Fibroblast of peridontal ligament (primary cell): ENCODE measurements around the gene DPP8.
"Not testable (repeated sequence)": the region's sequence is repeated elsewhere in the genome, so short reads cannot be mapped to it uniquely, and the experiment has no call there.

Experiments used
- DNase-seq: peaks from one replicate; pipeline ENCODE4 v3.0.0-alpha.2; 2010; ENCODE audit errors: extremely low read depth

Gene DPP8

DNA sequence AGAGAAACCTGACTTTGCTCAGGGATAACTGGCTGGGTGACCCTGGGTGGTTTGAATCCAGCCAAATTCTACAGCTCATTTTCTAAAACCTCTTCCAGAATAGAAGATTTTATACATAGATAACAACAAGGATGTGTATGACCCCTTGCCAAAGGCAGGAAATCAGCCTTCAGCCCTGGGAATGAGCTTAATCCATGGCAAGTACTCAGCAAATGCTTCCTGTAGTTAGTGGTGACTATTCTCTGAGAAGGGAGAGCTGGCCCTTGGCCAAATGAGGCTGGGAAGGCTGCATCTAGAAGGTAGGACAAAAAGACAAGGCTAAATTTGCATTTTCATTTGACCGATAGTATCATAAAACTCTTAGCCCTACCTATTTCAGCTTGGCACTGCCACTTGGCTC is 8.1 kb upstream of the DPP8 start:
- no peak for DNase-seq

DNA sequence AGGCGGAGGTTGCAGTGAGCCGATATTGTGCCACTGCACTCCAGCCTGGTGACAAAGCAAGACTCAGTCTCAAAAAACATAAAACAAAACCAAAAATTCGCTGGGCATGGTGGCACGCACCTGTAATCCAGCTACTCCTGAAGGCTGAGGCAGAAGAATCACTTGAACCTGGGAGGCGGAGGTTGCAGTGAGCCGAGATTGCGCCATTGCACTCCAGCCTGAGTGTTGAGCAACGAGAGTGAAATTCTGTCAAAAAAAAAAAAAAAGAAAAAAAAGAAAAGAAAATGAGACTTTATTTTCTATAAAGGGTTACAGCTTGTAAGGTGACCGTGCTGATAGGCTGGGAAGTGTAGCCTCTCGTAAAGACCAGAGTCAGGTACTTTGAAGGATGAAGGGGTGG is 6.7 kb upstream of the DPP8 start:
- DNase-seq: no peak

DNA sequence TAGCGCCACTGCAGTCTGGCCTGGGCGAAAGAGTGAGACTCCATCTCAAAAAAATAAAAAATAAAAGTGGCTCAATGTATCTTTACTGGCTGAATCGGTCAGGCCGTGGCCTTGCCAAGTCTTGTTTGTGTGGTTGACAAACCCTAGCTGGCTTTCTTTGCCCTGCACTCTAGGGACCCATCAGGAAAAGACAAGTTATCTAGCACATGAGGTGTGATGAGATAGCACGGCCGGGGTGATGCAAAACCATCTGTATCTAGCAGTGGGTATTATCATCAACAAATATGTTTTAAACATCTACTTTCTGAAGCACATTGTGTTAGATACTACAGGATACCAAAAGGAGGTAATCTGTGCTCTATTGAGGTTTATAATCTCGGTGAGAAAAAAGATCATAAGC is 3.9 kb upstream of the DPP8 start:
- DNase-seq: no peak

DNA sequence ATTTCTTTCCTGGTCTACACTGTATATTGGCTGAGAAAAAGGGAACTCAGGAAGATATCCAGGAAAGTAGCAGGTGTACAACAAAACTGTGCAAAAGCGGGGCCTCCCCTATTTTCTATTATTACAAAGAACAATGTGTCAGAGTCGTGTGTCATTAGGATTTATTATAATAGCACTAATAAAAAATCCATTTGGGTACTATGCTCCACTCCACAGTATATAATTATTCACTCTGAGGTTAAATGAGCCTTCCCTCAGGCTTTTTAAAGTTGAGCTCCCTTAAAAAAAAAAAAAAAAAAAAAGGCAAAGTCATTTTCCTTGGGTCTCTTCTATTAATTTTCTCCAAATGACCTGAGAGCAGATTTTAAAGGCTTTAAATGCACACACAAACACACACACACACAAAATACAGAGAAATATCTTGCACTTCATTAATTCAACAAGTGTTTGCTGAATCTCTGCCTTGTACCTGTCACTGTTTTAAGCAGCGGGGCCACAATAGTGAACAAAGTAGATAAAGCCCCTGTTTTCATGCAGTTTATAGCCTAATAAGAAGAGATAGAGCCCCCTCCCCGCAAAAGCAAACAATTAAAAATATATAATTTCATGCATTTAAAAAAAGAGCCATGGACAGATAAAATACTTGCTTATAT is 1.3 kb upstream of the DPP8 start:
- no peak for DNase-seq

DNA sequence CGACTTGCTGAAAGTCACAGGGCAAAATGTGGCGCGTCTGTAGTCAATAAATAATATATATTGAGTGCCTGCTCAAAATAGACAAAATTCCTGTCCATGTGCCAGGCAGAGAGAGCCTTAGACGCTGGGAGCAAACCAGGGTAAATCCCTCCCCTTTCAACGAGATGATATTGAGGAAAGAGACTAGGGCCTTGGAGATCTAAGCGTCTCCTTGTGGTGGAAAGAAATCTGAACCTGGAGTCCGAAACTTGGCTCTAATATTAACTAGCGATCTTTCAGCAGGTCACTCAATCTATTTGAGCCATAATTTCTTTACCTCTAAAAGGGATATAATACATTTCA is 348 bp upstream of the DPP8 start:
- DNase-seq: no peak

DNA sequence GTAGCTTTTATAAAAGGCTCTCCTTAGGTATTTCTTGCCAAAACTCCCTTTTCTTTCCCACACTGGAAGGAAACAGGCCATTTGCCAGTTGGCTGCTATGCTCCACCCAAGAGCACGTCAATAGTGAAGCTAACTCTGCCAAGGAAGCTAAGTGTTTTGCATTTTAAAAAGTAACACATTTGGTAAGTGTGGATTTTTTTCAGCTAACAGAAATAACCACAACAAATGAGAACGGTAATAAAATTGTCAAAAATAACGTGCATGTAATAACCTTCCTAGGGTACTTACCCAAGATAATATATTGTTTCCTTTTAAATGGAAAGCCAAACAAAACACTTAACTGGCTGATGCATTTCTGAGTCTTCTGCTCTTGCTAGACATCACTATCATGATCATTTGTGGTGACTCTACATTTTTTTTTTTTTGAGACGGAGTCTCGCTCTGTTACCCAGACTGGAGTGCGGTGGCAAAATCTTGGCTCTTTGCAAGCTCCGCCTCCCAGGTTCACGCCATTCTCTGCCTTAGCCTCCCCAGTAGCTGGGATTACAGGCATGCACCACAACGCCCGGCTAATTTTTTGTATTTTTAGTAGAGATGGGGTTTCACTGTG is 4.6 kb downstream of the DPP8 start:
- peak; percentile 90 for DNase-seq

DNA sequence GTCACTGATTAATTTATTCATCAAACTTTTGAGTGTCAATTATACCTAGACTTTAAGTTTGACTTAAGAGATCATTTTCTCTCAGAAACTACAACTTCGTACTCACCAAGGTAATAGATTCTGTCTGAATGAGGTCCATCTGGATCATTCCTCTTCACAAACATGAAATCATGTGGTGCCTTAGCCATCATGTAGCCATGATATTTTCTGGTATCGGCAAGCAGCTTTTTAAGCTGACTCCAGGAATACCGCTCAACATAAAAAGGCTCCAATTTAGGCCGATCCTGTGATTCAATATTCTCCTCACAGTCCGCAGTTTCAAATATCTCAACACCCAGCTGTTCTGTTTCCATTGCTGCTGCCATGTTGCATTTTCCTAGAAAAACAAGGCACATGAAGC is 5.3 kb downstream of the DPP8 start:
- no peak for DNase-seq

DNA sequence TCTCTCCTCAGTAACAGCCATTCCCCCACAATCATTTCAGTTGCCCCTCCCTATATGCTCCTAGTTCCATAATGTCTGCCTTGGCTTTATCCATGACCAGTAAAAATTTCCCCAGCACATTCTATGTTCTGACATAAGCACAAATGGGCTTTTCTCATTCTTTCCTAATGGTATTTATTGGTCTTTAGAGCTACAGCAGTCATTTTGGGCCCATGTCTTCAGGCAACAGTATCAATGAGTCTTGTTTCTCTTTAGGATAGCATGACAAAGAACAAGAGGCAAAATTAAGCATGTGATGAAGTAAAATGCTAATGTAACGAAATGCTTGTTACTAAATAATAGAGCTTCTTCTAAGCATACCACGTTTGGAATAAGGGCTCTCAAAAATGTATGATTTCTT is 8.2 kb downstream of the DPP8 start:
- no peak for DNase-seq

DNA sequence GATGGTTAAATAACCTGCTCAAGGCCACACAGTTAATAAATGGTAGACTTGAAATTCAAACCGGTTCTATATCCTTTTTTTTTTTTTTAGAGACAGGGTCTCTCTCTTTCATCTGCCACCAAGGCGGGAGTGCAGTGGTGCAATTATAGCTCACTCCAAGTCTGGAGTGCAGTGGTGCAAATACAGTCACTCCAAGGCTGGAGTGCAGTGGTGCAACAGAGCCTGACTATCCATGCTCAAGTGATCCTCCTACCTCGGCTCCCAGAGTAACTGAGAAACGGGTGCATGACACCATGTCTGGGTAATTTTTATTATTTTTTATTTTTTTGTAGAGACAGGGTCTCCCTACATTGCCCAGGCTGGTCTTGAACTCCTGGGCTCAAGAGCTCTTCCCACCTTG is 23.4 kb downstream of the DPP8 start:
- no peak for DNase-seq

DNA sequence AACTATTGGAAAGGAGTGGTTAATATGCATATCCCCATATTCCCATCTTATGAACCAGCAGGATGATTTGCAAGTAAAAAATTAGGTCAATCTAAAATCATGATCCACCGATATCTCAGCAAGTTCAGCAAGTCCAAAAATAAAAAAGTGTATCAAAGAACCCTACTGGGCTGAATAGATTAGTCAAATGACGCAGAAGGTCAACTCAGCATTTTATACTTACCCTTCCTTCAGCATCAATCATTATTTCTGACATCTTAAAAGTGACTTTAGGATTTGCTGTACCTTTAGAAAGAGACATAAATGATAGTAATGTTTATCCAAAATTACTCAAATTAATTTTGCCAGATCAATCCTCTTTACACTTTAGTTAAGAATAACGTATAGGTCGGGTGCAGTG is 32.6 kb downstream of the DPP8 start:
- no peak for DNase-seq

DNA sequence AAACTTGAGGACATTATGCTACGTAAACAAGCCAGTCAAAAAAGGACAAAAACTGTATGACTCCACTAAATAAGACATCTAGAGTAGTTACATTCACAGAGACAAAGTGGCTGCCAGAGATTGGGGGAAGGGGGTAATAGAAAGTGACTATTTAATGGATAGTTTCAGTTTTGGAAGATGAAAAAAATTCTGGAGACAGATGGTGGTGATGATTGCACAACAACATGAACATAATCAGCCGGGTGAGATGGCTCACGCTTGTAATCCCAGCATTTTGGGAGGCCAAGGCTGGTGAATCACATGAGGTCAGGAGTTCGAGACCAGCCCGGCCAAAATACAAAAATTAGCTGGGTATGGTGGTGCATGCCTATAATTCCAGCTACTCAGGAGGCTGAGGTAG is 40.6 kb downstream of the DPP8 start:
- peak; percentile 95 for DNase-seq

DNA sequence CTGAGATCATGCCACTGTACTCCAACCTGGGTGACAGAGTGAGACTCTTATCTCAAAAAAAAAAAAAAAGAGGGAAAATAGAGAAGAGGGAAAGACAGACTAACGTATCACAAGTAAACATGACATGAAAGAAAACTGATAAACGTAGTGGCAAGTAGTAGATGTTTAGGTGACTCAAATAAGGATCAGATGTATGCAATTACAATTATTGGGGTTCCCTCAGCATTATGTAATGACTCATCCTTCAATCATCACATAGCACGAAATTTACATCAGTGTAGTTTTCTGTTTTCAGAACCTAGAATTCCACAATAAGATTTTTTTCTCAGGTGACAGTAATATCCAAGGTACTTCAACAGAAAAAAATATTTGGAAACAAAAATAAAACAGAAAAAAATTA is 46.6 kb downstream of the DPP8 start:
- DNase-seq: no peak

DNA sequence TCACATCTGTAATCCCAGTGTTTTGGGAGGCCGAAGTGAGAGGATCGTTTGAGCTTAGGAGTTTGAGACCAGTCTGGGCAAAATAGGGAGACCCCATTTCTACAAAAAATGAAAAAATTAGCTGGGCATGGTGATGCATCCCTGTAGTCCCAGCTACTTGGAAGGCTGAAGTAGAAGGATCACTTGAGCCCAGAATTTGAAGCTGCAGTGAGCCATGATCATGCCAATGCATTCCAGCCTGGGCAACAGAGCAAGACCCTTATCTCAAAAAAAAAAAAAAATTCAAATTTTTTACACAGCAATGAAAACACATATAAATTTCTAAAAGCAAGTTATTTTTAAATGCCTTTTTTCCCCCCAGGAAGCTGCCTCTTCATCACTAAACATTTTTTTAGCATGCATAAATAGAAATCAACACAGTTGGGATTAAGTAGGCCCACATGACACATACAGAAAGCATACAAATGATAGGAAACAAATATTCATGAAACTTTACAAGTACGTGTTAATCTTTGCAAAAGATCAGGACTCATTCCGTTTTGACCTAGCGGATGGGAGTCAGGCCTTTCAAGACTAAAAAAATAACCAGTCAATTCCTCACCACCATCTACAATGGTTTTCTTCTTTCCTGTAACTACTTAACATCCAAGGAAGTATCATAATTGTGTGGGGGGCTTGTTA is 49.1 kb downstream of the DPP8 start:
- no peak for DNase-seq

DNA sequence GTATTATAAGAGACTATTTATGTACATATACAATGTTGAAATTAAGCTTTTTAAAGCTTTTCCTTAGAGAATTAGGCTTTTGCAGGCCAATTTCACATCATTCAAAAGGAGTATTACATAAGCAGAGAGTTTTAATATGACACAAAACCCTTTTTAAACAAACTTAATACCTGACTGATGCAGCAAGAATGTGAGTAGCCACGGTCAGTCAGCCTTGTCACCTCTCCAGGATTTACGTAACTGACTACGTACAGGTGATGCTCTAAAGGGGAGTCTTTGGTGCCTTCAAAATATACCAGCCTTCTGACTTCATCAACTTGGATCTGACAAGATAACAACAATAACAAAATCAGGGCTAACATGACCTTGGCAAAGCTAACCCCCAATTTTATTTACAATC is 50.6 kb downstream of the DPP8 start:
- DNase-seq: peak; percentile 14

DNA sequence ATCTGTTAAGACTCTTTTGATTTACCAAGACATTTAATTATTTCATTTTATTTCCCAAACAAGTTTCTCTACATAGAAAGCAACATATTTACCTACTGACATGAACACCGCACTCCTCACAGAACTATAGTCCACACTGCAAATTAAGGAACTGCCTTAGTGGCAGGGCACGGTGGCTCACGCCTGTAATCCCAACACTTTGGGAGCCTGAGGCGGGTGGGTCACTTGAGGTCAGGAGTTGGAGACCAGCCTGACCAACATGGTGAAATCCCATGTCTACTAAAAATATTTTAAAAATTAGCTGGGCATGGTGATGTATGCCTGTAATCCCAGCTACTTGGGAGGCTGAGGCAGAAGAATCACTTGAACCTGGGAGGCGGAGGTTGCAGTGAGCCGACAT is 54.4 kb downstream of the DPP8 start:
- DNase-seq: not testable (repeated sequence)

DNA sequence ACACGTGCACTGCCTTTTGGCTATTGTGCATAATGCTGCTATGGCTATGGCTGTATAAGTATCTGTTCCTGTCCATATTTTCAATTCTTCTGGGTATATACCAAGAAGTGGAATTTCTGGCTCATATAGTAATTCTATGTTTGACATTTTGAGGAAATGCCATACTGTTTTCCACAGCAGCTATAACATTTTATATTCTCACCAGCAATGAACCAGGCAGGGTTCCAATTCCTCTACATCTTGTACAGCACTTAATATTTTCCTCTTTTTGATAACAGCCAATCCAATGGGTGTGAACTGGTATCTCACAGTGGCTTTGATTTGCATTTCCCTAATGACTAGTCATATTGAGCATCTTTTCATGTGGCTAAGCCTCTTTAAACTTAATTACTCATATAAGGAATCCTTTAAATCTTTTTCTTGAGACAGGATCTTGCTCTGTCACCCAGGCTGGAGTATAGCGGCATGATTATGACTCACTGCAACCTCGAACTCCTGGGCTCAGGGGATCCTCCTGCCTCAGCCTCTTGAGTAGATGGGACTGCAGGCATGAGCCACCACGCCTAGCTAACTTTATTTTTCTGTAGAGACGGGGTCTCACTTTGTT is 56.6 kb downstream of the DPP8 start:
- no peak for DNase-seq

DNA sequence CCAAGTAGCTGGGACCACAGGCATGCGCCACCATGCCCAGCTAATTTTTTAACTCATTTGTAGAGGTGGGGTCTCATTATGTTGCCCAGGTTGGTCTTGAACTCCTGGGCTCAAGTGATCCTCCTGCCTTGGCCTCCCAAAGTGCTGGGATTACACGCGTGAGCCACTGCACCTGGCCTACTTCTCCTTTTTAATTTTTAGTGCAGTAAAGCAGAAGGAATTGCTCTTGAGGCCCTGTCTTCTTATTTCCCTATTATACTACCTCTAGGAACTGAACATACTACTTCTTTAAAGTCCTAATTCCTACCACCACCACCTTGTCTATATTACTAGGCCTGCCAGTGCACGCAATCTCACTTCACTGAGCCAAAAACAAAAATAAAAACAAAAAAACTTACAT is 62.2 kb downstream of the DPP8 start:
- not testable (repeated sequence) for DNase-seq

DNA sequence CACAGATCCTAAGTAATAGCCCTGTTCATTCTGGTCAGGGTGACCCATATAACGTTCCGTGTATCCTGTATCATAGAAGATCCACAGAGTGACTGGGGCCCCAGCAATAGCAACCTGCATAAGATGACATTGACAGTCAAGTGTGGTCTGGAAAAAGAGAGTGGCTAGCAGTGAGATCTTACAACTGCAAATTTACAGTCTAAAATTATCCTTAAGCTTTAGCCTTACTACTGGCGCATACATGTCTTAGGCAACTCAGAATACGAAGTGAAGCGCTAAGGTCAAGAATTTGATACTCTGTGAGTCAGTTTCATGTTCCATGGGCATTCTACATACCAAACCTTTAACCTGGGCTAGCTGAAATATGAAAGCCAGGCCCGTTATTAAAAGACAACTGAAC is 65.5 kb downstream of the DPP8 start:
- no peak for DNase-seq

DNA sequence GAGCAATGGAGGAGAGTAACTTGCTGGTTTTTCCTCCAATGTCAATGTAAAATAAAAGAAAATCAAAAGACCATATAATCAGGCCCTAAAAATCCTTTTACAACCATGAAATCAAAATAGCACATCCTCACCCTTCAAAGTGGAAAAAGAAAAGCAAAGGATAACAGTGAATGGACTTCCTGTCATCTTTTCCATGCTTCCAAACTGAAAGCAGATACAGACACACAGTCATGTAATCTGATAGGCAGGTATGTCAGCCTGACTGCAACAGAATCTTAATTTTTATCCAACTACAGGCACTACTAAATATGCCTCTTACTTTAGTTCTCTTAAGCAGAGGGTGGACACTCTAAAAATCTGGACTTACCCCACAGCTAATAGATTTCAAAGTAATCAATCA is 66.9 kb downstream of the DPP8 start:
- DNase-seq: no peak

DNA sequence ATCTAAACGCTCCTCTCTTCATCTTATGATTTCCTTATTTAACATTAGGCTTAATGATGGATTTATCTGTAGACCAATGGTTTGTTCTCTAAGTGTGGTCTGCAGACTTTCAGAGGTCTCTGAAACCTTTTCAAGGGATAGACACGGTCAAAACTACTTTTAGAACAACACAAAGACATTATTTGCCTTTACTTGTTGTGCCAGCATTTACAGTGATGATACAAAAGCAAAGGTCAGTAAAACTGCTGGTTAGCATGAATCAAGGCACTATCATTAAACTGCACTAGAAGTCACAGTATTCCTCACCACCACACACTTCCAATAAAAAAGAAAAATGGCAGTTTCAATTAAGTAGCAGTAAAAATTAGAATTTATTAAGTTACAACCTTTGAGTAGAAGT is 70.3 kb downstream of the DPP8 start:
- no peak for DNase-seq

DNA sequence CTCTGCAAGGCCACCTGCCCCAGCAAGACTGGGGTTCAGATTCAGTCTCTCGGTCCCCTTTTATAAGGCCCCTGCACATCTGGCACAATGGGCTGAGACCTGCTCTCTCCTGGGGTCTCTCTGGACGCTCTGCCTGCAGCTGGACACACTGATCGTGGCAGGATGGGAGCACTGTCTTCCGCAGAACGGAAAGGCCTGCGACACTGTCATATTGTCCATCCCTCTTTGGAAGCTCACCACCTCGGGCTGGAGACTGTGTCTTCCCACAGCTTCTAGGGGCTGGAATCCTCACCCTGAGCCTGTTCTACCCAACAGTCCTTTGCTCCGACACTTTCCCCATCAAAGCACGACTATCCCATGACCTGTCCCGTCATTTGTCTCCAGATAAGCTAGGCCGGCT is 83.3 kb downstream of the DPP8 start:
- no peak for DNase-seq

DNA sequence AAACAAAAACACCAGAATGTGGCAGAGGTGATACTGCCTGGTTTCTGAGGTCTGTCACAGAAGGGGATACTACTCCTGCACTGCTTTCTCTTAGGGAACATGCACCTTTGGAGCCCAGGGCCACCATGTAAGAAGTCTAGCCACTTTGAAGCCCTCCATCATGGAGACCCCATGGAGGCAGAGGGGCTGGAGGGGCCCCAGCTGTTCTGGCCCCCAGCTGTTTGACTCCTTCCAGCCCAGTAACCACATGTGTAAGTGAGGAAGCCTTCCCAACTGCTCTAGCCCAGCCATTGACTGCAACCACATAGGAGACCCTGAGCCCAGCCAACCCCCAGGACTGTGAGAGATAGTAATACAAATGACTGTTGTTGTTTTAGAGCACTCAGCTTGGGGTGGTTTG is 85.8 kb downstream of the DPP8 start:
- no peak for DNase-seq

DNA sequence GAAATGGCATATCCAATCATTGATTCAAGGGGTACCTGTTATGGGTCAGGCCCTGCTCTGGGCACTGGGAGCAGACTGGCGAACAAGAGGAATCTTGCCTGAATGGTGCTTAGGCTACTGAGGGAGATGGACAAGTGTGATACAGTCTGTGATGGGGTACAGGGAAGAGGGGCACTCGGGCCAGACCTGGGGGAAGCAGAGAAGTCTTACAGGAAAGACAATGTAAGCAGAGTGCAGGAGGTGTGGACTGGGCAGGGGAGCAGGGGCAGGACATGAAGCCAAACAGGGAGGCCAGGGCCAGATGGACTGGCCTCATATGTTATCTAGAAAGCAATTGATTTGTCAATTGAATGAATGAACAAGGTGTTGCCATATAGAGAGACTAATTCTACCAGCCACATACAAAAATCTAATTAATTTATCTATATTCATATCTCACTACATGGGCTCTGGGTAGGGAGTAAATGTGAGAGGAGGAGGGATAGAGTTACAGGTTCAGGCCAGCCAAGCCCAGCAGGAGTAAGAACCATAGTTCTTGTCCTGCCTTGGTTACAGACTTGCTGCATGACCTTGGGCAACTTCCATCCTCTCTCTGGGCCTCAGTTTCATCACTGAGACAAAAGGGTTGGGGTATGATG is 91.2 kb downstream of the DPP8 start:
- no peak for DNase-seq
